HG02870 (cell line): Measurements from ENCODE around the gene ACADVL.

ENCODE experiments used
- ATAC-seq: cut with Tn5 transposase; IDR thresholded peaks from one replicate; pipeline ENCODE4 v1.9.1; 2021; ENCODE audit warnings: mild to moderate bottlenecking, moderate library complexity; ENCODE audit not compliant: unreplicated experiment

ACADVL gene

DNA sequence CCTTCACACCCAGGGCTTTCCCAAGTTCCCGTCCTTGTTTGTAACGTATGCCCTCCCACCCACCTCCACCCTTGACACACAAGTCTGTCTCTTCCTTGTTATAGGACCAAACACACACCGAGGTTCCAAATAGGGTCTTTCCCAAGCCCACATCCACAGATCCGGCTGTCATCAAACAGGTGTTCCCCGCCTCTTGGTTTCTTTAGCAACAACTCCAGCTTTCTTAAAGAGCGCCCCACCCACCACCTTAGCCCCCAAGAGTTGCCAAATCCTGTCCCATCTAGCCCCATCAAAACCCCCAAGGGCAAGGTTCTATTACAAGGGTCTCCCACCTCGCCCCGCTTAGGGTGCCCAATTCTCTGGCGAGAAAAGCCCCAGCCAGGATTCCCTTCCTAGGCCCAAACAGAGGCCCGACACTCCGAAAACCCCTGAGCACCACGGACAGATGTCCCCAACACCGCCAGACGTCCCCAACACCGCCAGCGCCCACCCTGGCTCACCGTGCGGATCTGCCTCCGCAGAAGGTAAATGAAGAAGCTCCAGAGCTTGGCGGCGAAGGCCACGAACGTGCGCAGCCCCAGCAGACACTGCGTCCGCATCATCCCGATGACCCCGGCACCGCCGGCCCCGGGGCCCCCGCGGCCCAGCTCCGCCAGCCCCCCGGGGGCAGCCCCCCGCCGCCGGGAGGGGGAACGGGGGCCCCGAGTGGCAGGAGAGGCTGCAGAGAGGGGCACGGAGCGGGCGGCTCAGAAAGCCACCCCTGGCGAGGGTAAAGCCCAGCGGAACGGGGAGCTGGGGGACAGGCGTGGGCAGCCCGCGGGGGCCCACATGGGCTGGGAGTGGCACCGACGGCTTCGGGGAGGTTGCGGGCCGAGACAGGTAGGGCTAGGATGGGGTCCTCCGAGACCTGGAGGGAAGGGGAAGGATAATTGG is 31.2 kb downstream of the ACADVL start:
- no peak for ATAC-seq

DNA sequence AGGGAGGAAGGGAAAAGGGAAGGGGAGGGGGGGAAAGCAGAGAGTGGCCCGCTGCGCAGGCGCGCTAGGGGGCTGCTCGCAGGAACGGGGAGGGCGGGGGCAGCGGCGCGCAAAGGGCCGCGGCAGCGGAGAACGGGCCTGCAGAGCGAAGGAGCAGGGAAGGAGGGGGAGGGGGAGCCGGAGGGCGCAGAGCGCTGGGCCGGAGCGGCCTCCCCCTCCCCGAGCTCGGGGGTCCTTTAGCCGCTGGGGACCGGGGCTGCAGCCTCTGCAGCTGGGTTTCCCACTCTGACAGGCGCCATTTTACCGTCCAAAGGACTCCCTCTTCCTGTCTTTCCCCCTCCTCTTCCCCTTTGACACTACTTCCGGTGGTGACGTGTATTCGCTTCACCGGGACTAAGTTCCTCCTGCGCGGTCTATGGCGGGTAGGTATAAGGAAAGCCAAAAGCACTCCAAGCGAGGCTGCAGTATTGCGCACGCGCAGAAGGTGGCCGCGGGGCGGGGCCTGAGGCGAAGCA is 32.0 kb downstream of the ACADVL start, which contains the start of gene CTDNEP1:
TSS of gene CTDNEP1 (minus strand) at position 74 of the 515 bp plus-strand sequence. CDS start 438 bp downstream, outside the sequence.
- peak; percentile 83 for ATAC-seq

DNA sequence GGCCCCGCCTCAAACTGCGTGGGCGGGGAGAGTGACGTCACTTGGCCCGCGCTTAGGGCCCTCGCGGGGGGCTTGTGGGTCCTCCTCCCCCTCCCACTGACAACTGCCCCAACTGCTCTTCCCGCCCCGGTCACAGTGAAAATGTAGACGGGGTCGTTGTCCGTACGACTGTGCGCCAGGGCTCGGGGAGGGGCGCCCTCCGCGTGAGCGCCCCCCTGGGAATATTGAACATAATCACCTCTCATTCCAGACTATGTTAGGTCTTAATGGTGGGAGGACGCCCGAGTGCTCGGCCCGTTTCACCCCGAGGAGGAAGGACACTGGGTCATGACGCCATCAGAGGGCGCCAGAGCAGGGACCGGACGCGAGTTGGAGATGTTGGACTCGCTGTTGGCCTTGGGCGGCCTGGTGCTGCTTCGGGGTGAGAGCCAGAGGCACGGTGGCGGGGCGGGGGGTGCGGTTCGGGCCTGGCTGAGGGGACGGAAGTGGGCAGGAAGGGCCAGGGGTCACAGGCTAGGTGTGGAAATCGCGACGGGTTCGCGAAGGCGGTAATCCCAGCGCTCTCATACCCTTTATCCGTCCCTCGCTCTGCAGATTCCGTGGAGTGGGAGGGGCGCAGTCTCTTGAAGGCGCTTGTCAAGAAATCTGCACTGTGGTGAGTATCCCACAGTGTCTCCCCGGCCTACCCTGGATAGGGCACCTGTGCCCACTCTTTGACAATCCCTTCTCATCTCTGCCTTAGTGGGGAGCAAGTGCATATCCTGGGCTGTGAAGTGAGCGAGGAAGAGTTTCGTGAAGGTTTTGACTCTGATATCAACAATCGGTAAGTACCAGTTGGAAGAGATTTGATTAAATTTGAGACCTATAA is 32.7 kb downstream of the ACADVL start, which contains the start of gene ELP5:
TSS of gene ELP5 (plus strand) at position 40 of the 868 bp plus-strand sequence. CDS start at position 376, 336 bp downstream.
- ATAC-seq = peak; percentile 36

DNA sequence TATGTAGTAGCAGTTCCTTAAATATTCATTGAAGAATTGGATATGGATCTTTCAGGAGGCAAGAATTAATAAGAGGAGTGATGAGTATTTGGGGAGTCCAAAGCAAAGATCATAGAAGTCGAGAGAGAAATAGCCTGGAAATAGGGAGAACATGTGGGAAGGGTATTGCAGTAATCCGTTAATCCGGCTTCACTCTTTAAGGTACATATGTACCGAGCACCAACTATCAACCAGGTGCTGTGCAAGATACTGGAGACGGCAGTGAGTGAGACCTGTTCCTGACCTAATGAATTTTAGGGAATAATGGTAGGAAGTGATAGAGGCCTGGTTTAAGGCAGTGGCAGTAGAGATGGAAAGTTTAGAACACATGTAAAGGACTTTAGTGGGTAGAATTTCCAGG is 33.3 kb downstream of the ACADVL start:
- no peak for ATAC-seq

DNA sequence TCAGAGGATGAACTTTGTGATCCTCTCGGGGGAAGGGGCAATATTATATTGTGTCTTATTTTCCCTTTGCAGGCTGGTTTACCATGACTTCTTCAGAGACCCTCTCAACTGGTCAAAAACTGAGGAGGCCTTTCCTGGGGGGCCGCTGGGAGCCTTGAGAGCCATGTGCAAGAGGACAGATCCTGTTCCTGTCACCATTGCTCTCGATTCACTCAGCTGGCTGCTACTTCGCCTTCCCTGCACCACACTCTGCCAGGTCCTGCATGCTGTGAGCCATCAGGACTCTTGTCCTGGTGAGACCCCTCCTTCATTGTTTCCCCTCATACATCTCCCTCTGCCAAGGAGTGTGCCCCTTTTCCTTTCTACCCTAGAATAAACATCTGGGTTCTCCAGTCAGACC is 34.8 kb downstream of the ACADVL start:
- no peak for ATAC-seq

DNA sequence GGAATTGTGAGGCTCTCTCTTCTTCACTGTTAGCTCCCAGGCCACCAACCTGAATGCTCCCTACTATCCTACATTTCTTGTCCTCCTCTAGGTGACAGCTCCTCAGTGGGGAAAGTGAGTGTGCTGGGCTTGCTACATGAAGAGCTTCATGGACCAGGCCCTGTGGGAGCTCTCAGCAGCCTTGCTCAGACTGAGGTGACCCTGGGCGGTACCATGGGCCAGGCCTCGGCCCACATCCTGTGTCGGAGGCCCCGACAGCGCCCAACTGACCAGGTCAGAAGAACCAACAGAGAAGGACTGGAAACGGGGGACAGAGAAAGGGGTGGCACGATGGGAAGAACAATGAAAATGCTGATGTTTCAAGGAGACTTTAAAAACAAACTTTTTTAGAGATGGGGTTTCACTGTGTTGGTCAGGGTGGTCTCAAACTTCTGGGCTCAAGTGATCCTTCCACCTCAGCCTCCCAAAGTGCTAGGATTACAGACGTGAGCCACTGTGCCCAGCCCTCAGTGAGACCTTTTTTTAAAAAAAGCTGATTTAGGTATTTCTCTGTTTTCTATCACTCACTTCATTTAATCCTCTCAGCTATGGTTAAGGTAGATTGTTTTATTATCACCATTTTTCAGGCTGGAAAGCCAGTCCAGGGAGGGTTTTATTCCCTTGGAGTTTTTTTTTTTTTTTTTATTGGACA is 37.2 kb downstream of the ACADVL start:
- ATAC-seq = no peak

DNA sequence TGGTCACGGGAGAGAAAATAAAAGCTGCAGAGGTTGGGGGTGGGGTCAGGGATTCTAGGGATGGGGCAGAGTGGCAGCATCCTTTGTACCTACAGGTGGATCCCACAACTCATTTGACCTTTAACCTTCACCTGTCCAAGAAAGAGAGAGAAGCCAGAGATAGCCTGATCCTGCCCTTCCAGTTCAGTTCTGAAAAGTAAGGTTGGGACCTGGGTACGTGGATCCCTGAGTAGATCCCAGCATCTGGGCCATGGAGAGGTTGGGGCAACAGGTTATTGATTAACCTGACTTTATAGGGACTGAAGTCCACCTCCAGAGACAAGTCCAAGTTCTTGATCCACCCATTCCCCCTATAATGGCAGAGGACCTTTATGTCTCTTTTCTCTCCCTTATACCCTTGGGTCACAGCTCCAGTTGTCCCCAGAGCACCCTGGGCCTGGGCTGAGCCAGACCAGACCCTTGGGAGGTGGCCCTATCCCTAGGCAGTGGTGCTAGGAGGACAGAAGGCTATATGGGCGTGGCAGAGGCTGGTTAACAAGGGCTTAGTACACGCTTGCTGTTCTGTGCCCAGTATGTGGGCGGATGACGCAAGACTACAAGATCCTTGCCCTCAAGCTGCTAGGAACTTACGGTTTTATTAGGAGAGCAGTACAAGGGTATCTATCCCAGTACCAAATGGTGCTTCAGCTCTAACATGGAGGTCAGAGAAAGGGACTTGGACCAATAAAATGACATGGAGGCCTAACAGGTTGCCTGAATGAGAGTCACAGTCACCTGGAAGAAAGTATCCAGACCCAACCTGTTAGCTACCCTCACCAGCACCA is 39.2 kb downstream of the ACADVL start:
- no peak for ATAC-seq

DNA sequence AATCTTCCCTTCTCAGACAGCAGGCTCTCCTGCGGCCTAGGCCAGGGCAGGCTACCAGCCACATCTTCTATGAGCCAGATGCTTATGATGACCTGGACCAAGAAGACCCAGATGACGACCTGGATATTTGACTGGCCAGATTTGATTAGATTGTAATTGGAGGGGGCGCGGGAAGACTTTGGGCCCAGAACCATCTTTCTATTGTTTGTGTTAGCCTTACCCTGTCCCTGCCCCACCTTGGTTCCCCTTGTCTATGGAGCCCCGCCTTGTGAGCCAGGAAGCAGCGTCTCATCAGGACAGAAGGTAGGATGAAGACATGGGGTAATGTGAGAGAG is 39.8 kb downstream of the ACADVL start:
- no peak for ATAC-seq

DNA sequence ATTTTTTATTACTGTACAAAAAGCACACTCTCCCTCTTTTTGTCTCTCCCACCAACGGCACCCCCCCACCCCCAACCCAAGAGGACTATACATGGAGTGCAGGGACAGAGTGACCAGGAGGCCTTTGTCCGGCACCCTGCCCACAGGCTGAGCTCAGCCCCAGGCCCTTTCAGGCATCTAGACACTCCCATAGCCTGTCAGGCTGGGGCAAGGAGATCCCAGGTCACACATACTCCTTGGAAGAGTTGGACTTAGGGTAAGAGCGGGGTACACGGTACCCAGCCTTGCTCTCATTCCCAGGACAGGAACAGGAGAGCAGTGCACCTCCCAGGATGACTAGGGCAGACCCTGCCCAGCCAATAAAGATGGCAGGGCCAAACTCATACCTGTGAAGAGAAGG is 40.4 kb downstream of the ACADVL start:
- no peak for ATAC-seq

DNA sequence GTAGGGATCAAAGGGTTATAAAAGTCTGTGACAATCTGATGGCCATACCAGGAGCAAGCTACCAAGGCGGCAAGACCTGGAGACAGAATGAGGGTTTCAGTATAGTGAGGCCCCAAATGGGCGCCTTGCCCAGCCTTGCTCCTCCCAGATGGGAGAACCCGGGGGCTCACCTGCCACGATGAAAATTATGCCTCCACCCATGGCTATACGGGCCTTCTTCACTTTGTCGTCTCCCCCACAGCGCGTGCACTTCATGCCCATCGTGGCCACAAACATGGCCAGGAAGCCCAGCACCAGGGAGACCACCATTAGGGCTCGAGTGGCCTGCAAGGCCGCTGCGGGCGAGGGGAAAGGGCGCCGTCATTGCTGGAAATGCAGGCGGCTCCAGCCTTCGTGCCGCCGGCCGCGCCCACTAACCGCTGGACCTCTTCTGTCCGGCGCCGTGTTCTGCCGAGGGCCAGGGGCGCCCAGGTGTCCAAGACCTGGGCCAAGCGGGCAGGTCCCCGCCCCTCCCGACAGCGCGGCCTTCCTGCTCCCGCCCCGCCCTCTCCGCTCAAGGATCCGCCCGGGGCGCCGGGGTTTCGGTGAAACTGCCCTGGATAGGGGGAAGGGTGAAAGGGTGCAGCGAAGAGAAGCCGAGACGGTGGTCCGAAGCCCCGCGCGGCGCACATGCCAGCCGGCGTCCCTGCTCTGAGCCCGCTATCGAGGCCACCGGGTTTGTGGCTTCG is 41.1 kb downstream of the ACADVL start:
- ATAC-seq = no peak

DNA sequence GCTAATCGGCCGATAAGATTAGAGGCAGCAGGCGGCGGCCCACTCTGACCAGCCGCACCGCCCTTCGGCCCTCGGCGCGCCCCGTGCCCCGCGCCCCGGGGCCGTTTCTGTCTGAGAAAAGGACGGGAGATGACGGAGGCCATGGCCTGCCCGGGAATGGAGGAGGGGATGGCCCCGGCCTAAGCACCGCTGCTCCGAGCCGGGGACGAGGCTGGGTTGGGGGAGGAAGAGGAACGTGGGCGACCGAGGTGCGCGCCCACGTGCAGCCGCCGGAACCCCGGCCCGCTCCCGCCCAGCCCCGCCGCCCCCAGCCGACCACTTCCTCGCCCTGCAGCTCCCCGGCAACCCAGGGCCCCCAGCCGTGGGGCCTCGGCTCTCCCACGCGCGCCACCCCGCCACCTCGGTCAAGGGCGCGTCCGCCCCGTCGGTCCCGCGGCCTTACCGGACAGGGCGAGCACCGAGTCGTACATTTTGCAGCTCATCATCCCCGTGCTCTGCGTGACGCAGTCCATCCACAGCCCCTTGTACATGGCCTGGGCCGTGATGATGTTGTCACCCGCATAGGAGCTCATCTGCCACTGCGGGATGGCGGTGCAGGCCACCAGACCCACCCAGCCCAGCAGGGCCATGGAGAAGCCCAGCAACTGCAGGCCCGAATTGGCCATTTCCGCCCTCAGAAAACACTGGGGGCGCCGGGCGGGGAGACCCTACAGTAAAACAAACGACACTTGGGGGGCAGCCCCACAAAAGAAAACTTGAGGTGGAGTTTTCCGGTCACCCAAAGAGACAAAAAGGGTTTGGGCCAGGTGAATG is 41.8 kb downstream of the ACADVL start:
- no peak for ATAC-seq

DNA sequence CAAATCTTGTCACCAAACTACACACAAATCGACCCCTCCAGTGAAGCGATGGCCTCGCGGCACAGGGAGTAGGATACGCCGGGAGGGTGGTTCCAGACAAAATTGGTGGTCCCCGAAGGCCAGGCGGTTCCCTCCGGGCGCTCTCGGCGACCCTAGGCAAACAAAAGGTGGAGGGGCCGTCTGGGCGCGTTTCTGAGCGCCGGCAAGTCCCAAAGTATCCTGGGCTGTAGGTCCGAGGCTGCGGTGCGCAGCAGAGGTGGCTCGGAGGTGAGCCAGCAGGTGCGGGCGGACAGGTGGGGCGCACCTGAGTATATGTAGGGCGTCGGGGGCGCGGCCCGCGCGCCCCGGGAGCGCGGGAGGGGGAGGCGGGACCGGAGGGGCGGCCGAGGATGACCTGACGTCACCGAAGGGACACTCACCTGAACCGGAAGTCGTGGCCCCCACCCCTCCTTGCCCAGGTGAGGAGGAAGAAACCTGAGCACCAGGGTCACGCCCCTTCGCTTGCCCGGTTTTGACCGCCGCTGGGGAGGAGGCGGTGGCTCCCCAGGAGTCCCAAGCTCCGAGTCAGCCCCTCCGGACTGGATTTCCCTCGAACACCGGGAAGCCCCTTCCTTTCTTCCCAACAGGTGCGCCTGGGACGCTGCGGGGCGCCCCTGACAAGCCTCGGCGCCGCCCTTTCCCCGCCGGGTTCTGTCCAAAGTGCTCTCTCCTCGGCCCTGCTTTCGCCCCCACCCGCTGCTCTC is 42.6 kb downstream of the ACADVL start, which contains the start of gene CLDN7:
TSS of gene CLDN7 (minus strand) at position 287 of the 743 bp plus-strand sequence. CDS start 435 bp downstream, outside the sequence.
- ATAC-seq = no peak

DNA sequence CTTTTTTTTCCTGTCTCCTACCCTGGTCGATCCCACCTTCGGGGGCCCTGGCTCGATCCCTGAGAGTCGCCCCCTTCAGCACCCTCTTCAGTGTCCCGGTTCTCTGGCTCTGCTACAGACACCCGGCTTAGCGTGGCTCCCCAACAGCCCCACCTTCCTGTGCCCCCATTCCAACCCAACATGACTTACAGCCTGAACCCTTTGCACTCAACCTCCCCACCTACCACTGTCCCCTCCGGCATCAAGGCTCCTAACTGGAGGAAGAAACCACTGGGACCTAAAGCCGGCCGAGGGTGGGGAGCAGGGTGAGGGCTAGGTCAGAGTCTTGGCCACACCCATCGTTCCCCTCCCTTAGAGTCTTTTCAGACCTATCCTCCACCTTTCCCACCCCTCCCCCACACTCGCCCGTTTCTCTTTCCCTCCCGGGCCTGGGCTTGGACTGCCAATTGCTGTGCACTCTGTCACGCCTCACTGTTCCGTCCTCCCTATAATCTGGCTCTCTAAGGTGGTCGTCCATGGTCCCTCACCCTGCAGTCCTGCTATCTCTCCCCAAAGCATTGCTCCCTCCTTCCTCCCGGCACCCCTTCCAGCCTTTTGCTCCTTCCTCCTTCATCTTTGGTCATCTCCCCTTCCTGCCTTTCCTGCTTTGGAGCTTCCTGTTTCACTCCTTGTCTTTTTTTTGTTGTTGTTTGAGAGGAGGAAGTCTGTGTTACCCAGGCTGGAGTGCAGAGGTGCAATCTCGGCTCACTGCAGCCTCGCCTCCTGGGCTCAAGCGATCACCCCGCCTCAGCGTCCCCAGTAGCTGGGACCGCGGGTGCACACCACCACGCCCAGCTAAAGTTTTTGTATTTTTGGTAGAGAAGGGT is 43.4 kb downstream of the ACADVL start:
- no peak for ATAC-seq

DNA sequence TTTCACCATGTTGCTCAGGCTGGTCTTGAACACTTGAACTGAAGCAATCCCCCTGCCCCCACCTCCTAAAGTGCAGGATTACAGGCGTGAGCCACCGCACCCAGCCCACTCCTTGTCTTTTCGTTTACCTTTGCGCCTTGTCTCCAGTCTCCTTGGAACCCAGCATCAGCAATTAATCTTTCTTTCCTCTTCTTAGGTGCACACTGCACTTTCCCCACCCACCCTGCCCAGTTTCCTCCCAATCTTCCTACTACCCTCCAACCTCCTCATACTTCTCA is 44.0 kb downstream of the ACADVL start:
- ATAC-seq = no peak

DNA sequence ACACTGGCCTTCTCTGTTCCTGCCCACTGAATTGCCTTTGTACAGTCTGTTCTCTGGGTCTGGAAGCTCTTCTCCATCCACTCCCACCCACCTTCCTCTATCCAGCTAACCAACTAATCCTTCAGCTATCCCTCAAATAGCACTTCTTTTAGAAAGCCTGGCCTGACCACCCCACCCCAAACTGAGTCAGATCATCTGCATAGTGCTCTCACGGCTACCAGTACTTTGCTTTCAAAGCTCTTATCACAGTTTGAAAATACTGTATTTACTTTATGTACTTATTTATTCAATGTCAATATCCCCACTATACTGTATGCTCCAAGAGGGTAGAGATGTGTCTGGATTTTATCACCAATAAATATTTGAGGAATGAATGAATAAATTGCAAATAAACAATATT is 47.0 kb downstream of the ACADVL start:
- no peak for ATAC-seq
